PFSK-1 (cell line): ENCODE data around the gene PSMB2.

Experiments used
- FOXP2 ChIP-seq: optimal IDR thresholded peaks from 2 replicates; pipeline ENCODE3; 2011; ENCODE audit warnings: borderline replicate concordance, control low read depth, inconsistent platforms; ENCODE audit not compliant: insufficient read depth; ENCODE audit errors: extremely low read length, extremely low read depth
- POLR2AphosphoS5 ChIP-seq: IDR thresholded peaks from 2 replicates; pipeline ENCODE4 v1.6.1; 2012; ENCODE audit warnings: low read depth, mild to moderate bottlenecking, control low read depth, low read length, moderate library complexity
- REST ChIP-seq, 2 experiments: IDR thresholded peaks; 2 replicates each; pipeline versions ENCODE4 v1.6.1 to v1.8.0; 2011 to 2012; ENCODE audit warnings: low read depth in 2 of 2, low read length in 2 of 2, control low read depth in 1 of 2, inconsistent platforms in 1 of 2, mild to moderate bottlenecking in 1 of 2, moderate library complexity in 1 of 2; ENCODE audit not compliant: insufficient read depth in 1 of 2
- SIN3A ChIP-seq: IDR thresholded peaks from 2 replicates; pipeline ENCODE4 v1.6.1; 2012; ENCODE audit warnings: mild to moderate bottlenecking, low read length, moderate library complexity, borderline replicate concordance; ENCODE audit not compliant: insufficient read depth
- TAF1 ChIP-seq: IDR thresholded peaks from 2 replicates; pipeline ENCODE4 v1.6.1; 2012; ENCODE audit warnings: low read length, control low read depth, borderline replicate concordance; ENCODE audit not compliant: insufficient read depth

The PSMB2 gene

GRCh38 chr1:35594005-35594760, 47.1 kb downstream of the PSMB2 start:
- TF ChIP-seq REST (IDR thresholded peaks at IDR 0.05; ENCODE audit: insufficient read depth in 1 of 2, low read depth in 2 of 2, low read length in 2 of 2) (no peak), POLR2AphosphoS5 (no peak), SIN3A (no peak), FOXP2 (no peak), TAF1 (no peak)

- TF ChIP-seq FOXP2 (no peak), POLR2AphosphoS5 (no peak), SIN3A (no peak), TAF1 (no peak), REST (IDR thresholded peaks at IDR 0.05; ENCODE audit: insufficient read depth in 1 of 2, low read depth in 2 of 2, low read length in 2 of 2) (no peak)
Measured at GRCh38 chr1:35592991-35593769, 48.1 kb downstream of the PSMB2 start.

GRCh38 chr1:35591211-35591610, 50.1 kb downstream of the PSMB2 start:
- no peak for TF ChIP-seq FOXP2
- TF ChIP-seq POLR2AphosphoS5: no peak

GRCh38 chr1:35590476-35591040, 50.8 kb downstream of the PSMB2 start:
- TF ChIP-seq FOXP2 (no peak), POLR2AphosphoS5 (no peak), REST (IDR thresholded peaks at IDR 0.05; ENCODE audit: insufficient read depth in 1 of 2, low read depth in 2 of 2, low read length in 2 of 2) (no peak), SIN3A (no peak), TAF1 (no peak)

GRCh38 chr1:35589516-35590427, 51.6 kb downstream of the PSMB2 start:
- no peak for TF ChIP-seq POLR2AphosphoS5
- TF ChIP-seq SIN3A: no peak
- TF ChIP-seq TAF1: no peak
- TF ChIP-seq FOXP2: no peak

- TF ChIP-seq SIN3A (no peak), REST (IDR thresholded peaks at IDR 0.05; ENCODE audit: insufficient read depth in 1 of 2, low read depth in 2 of 2, low read length in 2 of 2) (no peak), TAF1 (no peak), POLR2AphosphoS5 (no peak), FOXP2 (no peak)
Measured at GRCh38 chr1:35588197-35588910, 53.0 kb downstream of the PSMB2 start.
